ENCODE results near the gene RAD51B. TPM values are rescaled to one million over a fixed set of nuclear protein-coding genes. Genes with fewer than 3 reads are reported as not detected.

Gene RAD51B
- total and polyA plus RNA-seq, 2 donors (not counting 1 experiment from before 2014, with no cell fraction given): 4.6 to 16.3 TPM

GRCh38 chr14:68393259-68393658 is 573.7 kb downstream of the RAD51B start:
- Histone ChIP-seq H3K27me3 (ENCODE audit: control insufficient read depth, insufficient read depth, low read length) (no peaks in the 10 kb centered on the region), H3K79me2 (ENCODE audit: control insufficient read depth, insufficient read depth, low read length) (no peaks in the 10 kb centered on the region), H3K27ac (ENCODE audit: insufficient read depth, low read length) (no peak overlapping the region), H3K4me3 (replicated peaks in 1 of 4; ENCODE audit: control extremely low read depth in 1 of 4, insufficient read depth in 1 of 4, low read depth in 3 of 4, low read length in 4 of 4) (no peak overlapping the region), H3K4me1 (ENCODE audit: control insufficient read depth, extremely low read depth, insufficient read depth, low read length) (peaks cover 34% of the 10 kb centered on the region), H4K20me1 (ENCODE audit: control insufficient read depth, extremely low read depth, insufficient read depth, low read length) (no peaks in the 10 kb centered on the region), H3K4me2 (ENCODE audit: extremely low read depth, insufficient read depth, low read length) (no peak overlapping the region), H3K9me3 (ENCODE audit: control insufficient read depth, insufficient read depth, low read depth, low read length) (no peaks in the 10 kb centered on the region), H3K9ac (ENCODE audit: insufficient read depth, low read length) (no peak overlapping the region), H2AFZ (ENCODE audit: low read length) (no peak overlapping the region), H3K36me3 (ENCODE audit: control insufficient read depth, insufficient read depth, low read length) (no peaks in the 10 kb centered on the region)
- TF ChIP-seq CTCF (conservative IDR thresholded peaks at IDR 0.05 in 1 of 2, IDR thresholded peaks at IDR 0.05 in 1 of 2; ENCODE audit: low read depth in 1 of 2, low read length in 2 of 2): no peak
- TF ChIP-seq EZH2 (IDR thresholded peaks at IDR 0.05; ENCODE audit: low read length, missing control alignments): no peak
- DNase-seq (ENCODE audit: low read depth in 2 of 2): no peak

- TF ChIP-seq EZH2 (IDR thresholded peaks at IDR 0.05; ENCODE audit: low read length, missing control alignments): no peak
- TF ChIP-seq CTCF (conservative IDR thresholded peaks at IDR 0.05 in 1 of 2, IDR thresholded peaks at IDR 0.05 in 1 of 2; ENCODE audit: low read depth in 1 of 2, low read length in 2 of 2): no peak
These were observed 574.7 kb downstream of the RAD51B start for GRCh38 chr14:68394118-68394763.

GRCh38 chr14:68394764-68395143 is 575.2 kb downstream of the RAD51B start:
- Histone ChIP-seq H3K9ac (ENCODE audit: insufficient read depth, low read length) (no peak overlapping the region), H3K36me3 (ENCODE audit: control insufficient read depth, insufficient read depth, low read length) (no peaks in the 10 kb centered on the region), H3K4me1 (ENCODE audit: control insufficient read depth, extremely low read depth, insufficient read depth, low read length) (peaks cover 34% of the 10 kb centered on the region), H4K20me1 (ENCODE audit: control insufficient read depth, extremely low read depth, insufficient read depth, low read length) (no peaks in the 10 kb centered on the region), H3K4me2 (ENCODE audit: extremely low read depth, insufficient read depth, low read length) (peak overlapping the region; percentile 38), H3K4me3 (replicated peaks in 1 of 4; ENCODE audit: control extremely low read depth in 1 of 4, insufficient read depth in 1 of 4, low read depth in 3 of 4, low read length in 4 of 4) (no peak overlapping the region), H3K9me3 (ENCODE audit: control insufficient read depth, insufficient read depth, low read depth, low read length) (no peaks in the 10 kb centered on the region), H2AFZ (ENCODE audit: low read length) (no peak overlapping the region), H3K27ac (ENCODE audit: insufficient read depth, low read length) (no peak overlapping the region), H3K27me3 (ENCODE audit: control insufficient read depth, insufficient read depth, low read length) (no peaks in the 10 kb centered on the region), H3K79me2 (ENCODE audit: control insufficient read depth, insufficient read depth, low read length) (no peaks in the 10 kb centered on the region)
- no peak for DNase-seq (ENCODE audit: low read depth in 2 of 2)
- no peak for TF ChIP-seq CTCF (conservative IDR thresholded peaks at IDR 0.05 in 1 of 2, IDR thresholded peaks at IDR 0.05 in 1 of 2; ENCODE audit: low read depth in 1 of 2, low read length in 2 of 2)
- TF ChIP-seq EZH2 (IDR thresholded peaks at IDR 0.05; ENCODE audit: low read length, missing control alignments): no peak

More at GRCh38 chr14:68394118-68394763, 574.7 kb downstream of the RAD51B start:
- Histone ChIP-seq H3K4me3 (replicated peaks in 1 of 4; ENCODE audit: control extremely low read depth in 1 of 4, insufficient read depth in 1 of 4, low read depth in 3 of 4, low read length in 4 of 4) (no peak overlapping the region), H3K4me2 (ENCODE audit: extremely low read depth, insufficient read depth, low read length) (peak overlapping the region; percentile 20), H3K9me3 (ENCODE audit: control insufficient read depth, insufficient read depth, low read depth, low read length) (no peaks in the 10 kb centered on the region), H3K27me3 (ENCODE audit: control insufficient read depth, insufficient read depth, low read length) (no peaks in the 10 kb centered on the region), H3K79me2 (ENCODE audit: control insufficient read depth, insufficient read depth, low read length) (no peaks in the 10 kb centered on the region), H2AFZ (ENCODE audit: low read length) (no peak overlapping the region), H3K36me3 (ENCODE audit: control insufficient read depth, insufficient read depth, low read length) (no peaks in the 10 kb centered on the region), H3K9ac (ENCODE audit: insufficient read depth, low read length) (no peak overlapping the region), H4K20me1 (ENCODE audit: control insufficient read depth, extremely low read depth, insufficient read depth, low read length) (no peaks in the 10 kb centered on the region), H3K4me1 (ENCODE audit: control insufficient read depth, extremely low read depth, insufficient read depth, low read length) (peaks cover 34% of the 10 kb centered on the region), H3K27ac (ENCODE audit: insufficient read depth, low read length) (no peak overlapping the region)
- peak; percentile 62 to 64 for DNase-seq (ENCODE audit: low read depth in 2 of 2)
